ENCODE measurements around the gene ETNK2.

ETNK2 gene

DNA sequence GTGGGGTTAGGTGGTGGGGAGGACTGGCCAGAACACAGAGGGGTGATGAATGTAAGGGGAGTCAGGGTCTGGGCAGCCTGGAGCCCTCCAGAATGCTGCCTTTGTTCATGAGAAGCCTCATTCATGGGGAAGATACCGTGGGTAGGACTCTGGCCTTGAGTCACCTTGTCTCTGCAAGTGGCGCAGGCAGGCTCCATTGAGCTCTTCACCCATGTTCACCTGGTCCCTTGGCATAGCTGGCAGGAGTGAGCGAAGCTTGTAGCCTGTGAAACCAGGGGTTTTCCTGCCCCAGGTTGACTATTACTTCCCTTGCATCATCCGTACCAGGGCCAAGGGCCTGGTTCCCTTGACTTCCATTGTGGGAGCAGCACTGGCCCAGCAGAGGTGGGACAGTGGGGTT is 53.2 kb downstream of the ETNK2 start:
- no peak for TF ChIP-seq CTCF (IDR thresholded peaks at IDR 0.05; ENCODE audit: control insufficient read depth, extremely low read depth, insufficient read depth)
- no peak for DNase-seq (ENCODE audit: low read depth)
- no peak overlapping the region for H3K4me3 ChIP-seq (ENCODE audit: low read depth, low read length)

DNA sequence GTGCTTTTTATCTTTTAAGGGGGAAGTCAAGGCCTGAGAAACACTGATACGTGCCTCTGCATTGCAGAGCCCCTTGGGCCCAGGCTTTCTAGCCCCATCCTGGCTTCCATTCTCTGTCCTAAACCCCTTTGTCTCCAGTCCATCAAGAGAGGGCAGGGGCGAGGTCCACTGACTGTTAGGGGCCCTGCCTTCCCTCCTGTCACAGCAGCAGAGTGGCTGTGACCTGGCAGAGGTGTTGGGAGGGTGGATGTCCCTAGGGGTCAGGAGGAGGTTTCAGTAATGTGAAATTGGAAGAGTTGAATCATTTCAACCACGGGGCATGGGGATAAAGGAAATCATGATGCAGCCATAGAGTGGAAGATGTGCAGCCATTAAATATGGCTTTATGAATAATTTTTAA is 54.9 kb downstream of the ETNK2 start:
- DNase-seq (ENCODE audit: low read depth): no peak
- H3K4me3 ChIP-seq (ENCODE audit: low read depth, low read length): no peak overlapping the region
- no peak for TF ChIP-seq CTCF (IDR thresholded peaks at IDR 0.05; ENCODE audit: control insufficient read depth, extremely low read depth, insufficient read depth)

DNA sequence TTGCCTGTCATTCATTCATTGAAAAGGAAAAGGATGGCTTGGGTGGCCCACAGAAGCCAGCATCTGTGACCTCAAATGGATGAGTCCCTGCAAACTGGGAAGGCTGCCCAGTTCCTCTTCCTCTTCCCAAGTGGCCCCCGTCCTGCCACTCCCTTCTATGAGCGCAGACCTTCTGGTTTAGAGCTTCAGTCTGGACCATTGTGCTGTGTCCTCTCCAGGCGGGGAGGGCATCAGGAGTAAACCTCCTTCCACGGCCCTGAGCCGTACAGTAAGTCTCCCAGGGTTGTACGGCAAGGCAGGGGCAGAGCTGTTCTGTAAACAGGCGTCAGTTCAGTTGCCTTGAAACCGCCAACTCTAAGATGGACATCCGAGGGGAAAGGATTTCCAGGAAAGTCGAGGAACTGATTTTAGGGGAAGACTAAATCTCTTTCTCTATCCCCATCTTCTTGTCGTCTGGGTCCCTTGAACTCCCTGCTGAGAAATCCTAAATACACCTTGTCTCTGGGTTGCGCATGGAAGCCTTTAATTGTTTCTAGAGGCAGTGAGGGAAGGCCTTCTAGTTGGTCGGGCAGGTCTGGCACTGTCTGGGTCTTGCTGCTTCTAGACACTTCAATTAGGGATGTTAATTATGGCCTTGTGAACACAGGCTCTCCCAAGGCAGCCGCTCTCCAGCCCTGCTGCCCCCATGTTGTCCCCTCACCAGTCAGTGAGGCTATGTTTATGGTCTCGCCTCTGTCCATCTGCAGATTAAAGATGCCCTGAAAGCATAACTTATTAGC is 56.8 kb downstream of the ETNK2 start:
- DNase-seq (ENCODE audit: low read depth): no peak
- TF ChIP-seq CTCF (IDR thresholded peaks at IDR 0.05; ENCODE audit: control insufficient read depth, extremely low read depth, insufficient read depth): no peak
- no peak overlapping the region for H3K4me3 ChIP-seq (ENCODE audit: low read depth, low read length)

GRCh38 chr1:204094313-204094729 is 57.5 kb downstream of the ETNK2 start:
- DNase-seq (ENCODE audit: low read depth): no peak
- no peak overlapping the region for H3K4me3 ChIP-seq (ENCODE audit: low read depth, low read length)
- TF ChIP-seq CTCF (IDR thresholded peaks at IDR 0.05; ENCODE audit: control insufficient read depth, extremely low read depth, insufficient read depth): no peak

- no peak for DNase-seq (ENCODE audit: low read depth)
Measured at GRCh38 chr1:204093781-204094180, 58.1 kb downstream of the ETNK2 start.

DNA sequence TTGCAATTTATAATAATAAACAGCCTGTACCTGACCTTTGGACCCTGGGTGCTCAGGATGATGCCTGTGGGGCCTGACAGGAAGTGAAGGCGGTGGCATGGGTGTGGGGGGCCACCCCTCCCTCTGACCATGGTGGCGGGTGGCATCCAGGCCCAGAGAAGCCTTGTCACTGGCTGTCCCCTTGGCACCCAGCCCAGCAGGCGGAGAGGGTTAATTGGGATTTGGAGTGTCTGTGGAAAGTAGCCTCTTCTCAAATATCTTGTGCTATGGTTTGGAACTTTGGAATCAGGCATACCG is 58.5 kb downstream of the ETNK2 start:
- DNase-seq (ENCODE audit: low read depth): no peak
- no peak for TF ChIP-seq CTCF (IDR thresholded peaks at IDR 0.05; ENCODE audit: control insufficient read depth, extremely low read depth, insufficient read depth)
- no peak overlapping the region for H3K4me3 ChIP-seq (ENCODE audit: low read depth, low read length)

More at GRCh38 chr1:204093781-204094180, 58.1 kb downstream of the ETNK2 start:
- H3K4me3 ChIP-seq (ENCODE audit: low read depth, low read length): no peak overlapping the region
- no peak for TF ChIP-seq CTCF (IDR thresholded peaks at IDR 0.05; ENCODE audit: control insufficient read depth, extremely low read depth, insufficient read depth)
